HepG2 (cell line): ENCODE measurements around the gene KLHL40. TPM values are rescaled to one million over a fixed set of nuclear protein-coding genes. Genes with fewer than 3 reads are reported as not detected.
A peak's percentile ranks its signal among the peaks of the same experiment; 100 is the strongest.

Source experiments
- ATAC-seq: fragments of 200-7000 bp; cut with Tn5 transposase; 3 replicates; pipeline ENCODE4 v1.9.1; 2020; ENCODE audit warnings: mild to moderate bottlenecking, moderate library complexity
- BruUV-seq: library from RNA; stranded (reverse); fragments of 400-500 nt; replicated peaks from 2 replicates; lab custom pipeline; 2021; lab: Mats Ljungman, UMichigan
- CTCF ChIA-PET: fragments of 300-600 bp; formaldehyde crosslinking; extraction: SDS; loops from one replicate; lab custom pipeline; 2021; ENCODE audit warnings: low total read pairs, inconsistent platforms, low intra/inter-chr PET ratio; lab: Yijun Ruan, JAX
- POLR2A ChIA-PET: fragments of 350-600 bp; sonication (Branson Sonifier 250); formaldehyde crosslinking; loops from one replicate; lab custom pipeline; 2020; ENCODE audit warnings: antibody characterized with exemption, inconsistent platforms; lab: Yijun Ruan, JAX
- DNase-seq: peaks from one replicate; pipeline ENCODE4 v3.0.0-alpha.2; 2015; ENCODE audit warnings: low spot score
- FAIRE-seq: peaks from 3 replicates; lab custom pipeline; 2011; peaks lifted over from hg19 to GRCh38; lab: Jason Lieb, UNC
- H2AFZ ChIP-seq: one replicate; pipeline ENCODE4 v1.6.1; 2011; ENCODE audit warnings: low read length, inconsistent platforms
- H3K27ac ChIP-seq: fragments of 300-600 bp; 3 replicates; pipeline ENCODE4 v1.8.0; 2011; ENCODE audit warnings: mixed run types, mild to moderate bottlenecking, mixed read lengths, low read length, inconsistent platforms; ENCODE audit not compliant: insufficient read depth; ENCODE audit errors: extremely low read length
- H3K27me3 ChIP-seq, 2 experiments: fragments of 200-600 bp in 1 of 2; 2 replicates in 1 of 2; 3 replicates in 1 of 2; pipeline versions ENCODE4 v1.6.0 to v1.8.0; 2011; ENCODE audit warnings: low read length in 2 of 2, mild to moderate bottlenecking in 2 of 2, moderate library complexity in 2 of 2, inconsistent platforms in 1 of 2; ENCODE audit not compliant: insufficient read depth in 2 of 2, control insufficient read depth in 1 of 2
- H3K36me3 ChIP-seq, 2 experiments: fragments of 200-600 bp in 1 of 2; replicated peaks in 1 of 2; 2 replicates in 1 of 2; 3 replicates in 1 of 2; pipeline versions ENCODE4 v1.5.1 to v1.8.0; 2011; ENCODE audit warnings: low read length in 2 of 2, inconsistent platforms in 1 of 2; ENCODE audit not compliant: insufficient read depth in 2 of 2, control insufficient read depth in 1 of 2
- H3K4me1 ChIP-seq: 2 replicates; pipeline ENCODE4 v1.5.1; 2012; ENCODE audit warnings: low read length, inconsistent platforms; ENCODE audit not compliant: insufficient read depth
- H3K4me2 ChIP-seq: 2 replicates; pipeline ENCODE4 v1.6.0; 2011; ENCODE audit warnings: low read depth, low read length, inconsistent platforms
- H3K4me3 ChIP-seq, 3 experiments: fragments of 200-600 bp in 1 of 3; sonication (generic), shearing (Covaris generic) in 1 of 3; replicated peaks in 1 of 3; 2 replicates each; pipeline ENCODE4 v1.5.1; 2011 to 2016; ENCODE audit warnings: low read length in 3 of 3, inconsistent platforms in 2 of 3, low read depth in 2 of 3, mild to moderate bottlenecking in 2 of 3, control low read depth in 1 of 3, mixed read lengths in 1 of 3; ENCODE audit not compliant: insufficient read depth in 1 of 3
- H3K79me2 ChIP-seq: one replicate; pipeline ENCODE4 v1.6.1; 2011; ENCODE audit warnings: low read length, inconsistent platforms; ENCODE audit not compliant: insufficient read depth
- H3K9ac ChIP-seq: 2 replicates; pipeline ENCODE4 v1.6.0; 2011; ENCODE audit warnings: mild to moderate bottlenecking, low read depth, low read length, inconsistent platforms; ENCODE audit not compliant: insufficient read depth
- H3K9me3 ChIP-seq: 2 replicates; pipeline ENCODE4 v1.5.1; 2012; ENCODE audit warnings: mild to moderate bottlenecking, low read length
- H4K20me1 ChIP-seq: 2 replicates; pipeline ENCODE4 v1.6.0; 2011; ENCODE audit warnings: inconsistent platforms, mild to moderate bottlenecking, low read length, moderate library complexity; ENCODE audit not compliant: insufficient read depth
- HCFC1 ChIP-seq: fragments of 150-350 bp; IDR thresholded peaks from 2 replicates; pipeline ENCODE4 v1.6.1; 2014; ENCODE audit warnings: low read depth, low read length
- HIC2 ChIP-seq: sonication (generic); formaldehyde crosslinking; IDR thresholded peaks from 2 replicates; pipeline ENCODE4 v1.9.0; 2022; ENCODE audit warnings: low read depth, missing genetic modification reagents
- HMGA1 ChIP-seq: sonication (generic); formaldehyde crosslinking; conservative IDR thresholded peaks from 2 replicates; pipeline ENCODE4 v1.4.0; 2020; ENCODE audit warnings: missing genetic modification reagents
- IKZF4 ChIP-seq: sonication (generic); formaldehyde crosslinking; IDR thresholded peaks from 2 replicates; pipeline ENCODE4 v1.5.1; 2020; ENCODE audit warnings: borderline replicate concordance, mild to moderate bottlenecking, low read depth, missing genetic modification reagents; ENCODE audit errors: not compliant biosample characterization
- ISL2 ChIP-seq: sonication (generic); formaldehyde crosslinking; IDR thresholded peaks from 2 replicates; pipeline ENCODE4 v1.5.0; 2020; ENCODE audit warnings: missing genetic modification reagents
- NFATC3 ChIP-seq: sonication (generic); formaldehyde crosslinking; IDR thresholded peaks from 2 replicates; pipeline ENCODE4 v1.5.1; 2020; ENCODE audit warnings: mild to moderate bottlenecking, missing genetic modification reagents
- NKX3-1 ChIP-seq: sonication (generic); formaldehyde crosslinking; IDR thresholded peaks from 2 replicates; pipeline ENCODE4 v1.5.0; 2020; ENCODE audit warnings: missing genetic modification reagents
- THAP9 ChIP-seq: sonication (generic); formaldehyde crosslinking; IDR thresholded peaks from 2 replicates; pipeline ENCODE4; 2020; ENCODE audit warnings: missing genetic modification reagents, mild to moderate bottlenecking, borderline replicate concordance
- U2AF1 ChIP-seq: fragments of 200-400 bp; formaldehyde crosslinking; optimal IDR thresholded peaks from 2 replicates; pipeline ENCODE3; 2017; ENCODE audit warnings: mild to moderate bottlenecking, low read depth, low read length
- ZBTB21 ChIP-seq: sonication (generic); formaldehyde crosslinking; IDR thresholded peaks from 2 replicates; pipeline ENCODE4 v1.4.0; 2020; ENCODE audit warnings: missing genetic modification reagents
- ZNF101 ChIP-seq: sonication (generic); formaldehyde crosslinking; IDR thresholded peaks from 2 replicates; pipeline ENCODE4 v1.4.0; 2020; ENCODE audit warnings: mild to moderate bottlenecking, low read depth, missing genetic modification reagents, borderline replicate concordance
- ZNF331 ChIP-seq: sonication (generic); formaldehyde crosslinking; IDR thresholded peaks from 2 replicates; pipeline ENCODE4 v1.4.0; 2020; ENCODE audit warnings: missing genetic modification reagents
- ZNF629 ChIP-seq: sonication (generic); formaldehyde crosslinking; conservative IDR thresholded peaks from 2 replicates; pipeline ENCODE4 v1.5.0; 2020; ENCODE audit warnings: missing genetic modification reagents
- WGBS: methylation state at CpG from one replicate; pipeline ENCODE4 v1.1.6; 2017; ENCODE audit warnings: low lambda C conversion rate; 5-methylcytosine and 5-hydroxymethylcytosine counted together
- in situ Hi-C: cut with HindIII; loops from 2 replicates; pipeline ENCODE4 v1.10.0; 2017; ENCODE audit warnings: low pct_unique_long_range_greater_than_20kb; ENCODE audit not compliant: extremely low pct_ligation_motif_present
- intact Hi-C: fragments of 100-400 bp; cut with micrococcal nuclease; formaldehyde crosslinking; loops from one replicate; pipeline ENCODE4 v1.10.0; 2022; ENCODE audit not compliant: unreplicated experiment
- polyA plus RNA-seq, 8 experiments: library from polyadenylated mRNA; depleted of rRNA in 3 of 8; stranded (reverse) in 7 of 8; unstranded in 1 of 8; fragments of >200 nt; fragmentation: Illumina TruSeq in 4 of 8; extraction: Trizol in 4 of 8; gene quantifications; 2 replicates each; pipeline versions ENCODE4 v1.2.1 to v1.2.3, GENCODE V29; 2011 to 2016; ENCODE audit warnings: low read depth in 4 of 8, missing spikeins in 1 of 8, mixed read lengths in 1 of 8; ENCODE audit not compliant: insufficient read depth in 1 of 8
- total RNA-seq, 5 experiments: library from RNA; depleted of rRNA; stranded (reverse); fragments of >200 nt; fragmentation: Illumina TruSeq; extraction: Trizol; gene quantifications; 2 replicates each; pipeline ENCODE4 v1.2.3, GENCODE V29; 2016; ENCODE audit warnings: low read depth in 1 of 5

KLHL40 gene
- total and polyA plus RNA-seq, 2 of the 13 experiments (the other 11 are each of a cell fraction or from before 2014, with no cell fraction given) = not detected

GRCh38 chr3:42686832-42687650, 1.7 kb downstream of the KLHL40 start:
- 55% methylated on average over 5 of the region's 7 CpGs for WGBS
- Histone ChIP-seq H3K27me3 (peaks cover 3 to 53% of the 10 kb centered on the region in 2 experiments; a peak in 3 of 5 replicates), H3K4me1 (peaks cover 5% of the 10 kb centered on the region; the same call in 1 of the 2 replicates), H3K4me3 (no peak overlapping the region), H3K9me3 (no peaks in the 10 kb centered on the region), H3K9ac (no peak overlapping the region), H3K36me3 (no peaks in the 10 kb centered on the region), H3K4me2 (no peak overlapping the region), H3K27ac (no peak overlapping the region), H2AFZ (no peak overlapping the region), H4K20me1 (no peaks in the 10 kb centered on the region), H3K79me2 (no peaks in the 10 kb centered on the region)
- ChIA-PET CTCF (no interaction called here), POLR2A (no interaction called here)
- intact Hi-C loops = no loop called here
- BruUV-seq = no TSS peak
- no peak for ATAC-seq
- TF ChIP-seq HIC2 (CRISPR knock-in tag) (no peak), ZNF629 (CRISPR knock-in tag) (peak; percentile 55; the same call in 1 of the 2 replicates), U2AF1 (no peak), NKX3-1 (CRISPR knock-in tag) (no peak)
- DNase-seq = no peak
- in situ Hi-C loops = no loop called here
- no peak for FAIRE-seq

- DNase-seq = no peak
- intact Hi-C loops = no loop called here
- TF ChIP-seq ZNF331 (CRISPR knock-in tag) (no peak), IKZF4 (CRISPR knock-in tag) (no peak), ISL2 (CRISPR knock-in tag) (no peak), ZBTB21 (CRISPR knock-in tag) (no peak), THAP9 (no peak), HMGA1 (CRISPR knock-in tag) (no peak), NFATC3 (CRISPR knock-in tag) (no peak), ZNF101 (no peak), HCFC1 (no peak)
Observed at GRCh38 chr3:42688016-42688415, 2.7 kb downstream of the KLHL40 start.

More at GRCh38 chr3:42688016-42688415, 2.7 kb downstream of the KLHL40 start:
- in situ Hi-C loops = no loop called here
- POLR2A ChIA-PET = no interaction called here
- Histone ChIP-seq H3K27ac (no peak overlapping the region), H2AFZ (no peak overlapping the region), H3K9me3 (no peaks in the 10 kb centered on the region), H3K4me3 (no peak overlapping the region), H3K4me1 (peaks cover 5% of the 10 kb centered on the region; the same call in 1 of the 2 replicates), H3K79me2 (no peaks in the 10 kb centered on the region), H3K4me2 (no peak overlapping the region), H3K9ac (no peak overlapping the region), H3K36me3 (no peaks in the 10 kb centered on the region), H3K27me3 (peaks cover 2 to 54% of the 10 kb centered on the region in 2 experiments; a peak in 3 of 5 replicates), H4K20me1 (no peaks in the 10 kb centered on the region)
- CTCF ChIA-PET = no interaction called here
- no peak for FAIRE-seq
- ATAC-seq = no peak
- 51% methylated on average over 9 of the region's 15 CpGs for WGBS
- BruUV-seq = no TSS peak
